A172 (cell line): ENCODE measurements around the gene PRKCD. TPM values are rescaled to one million over a fixed set of nuclear protein-coding genes. Genes with fewer than 3 reads are reported as not detected.

Experiments
- DNase-seq: peaks from one replicate; pipeline ENCODE4 v3.0.0-alpha.2; 2015; ENCODE audit warnings: low spot score
- total RNA-seq: library from RNA; depleted of rRNA; stranded (reverse); fragments of >200 nt; shearing (Covaris generic); gene quantifications from 2 replicates; pipeline ENCODE4 v1.2.3, GENCODE V29; 2014

PRKCD gene
- total RNA-seq, 1 experiment from 2014 or later = 3.4 TPM

GRCh38 chr3:53170325-53171063, 9.5 kb downstream of the PRKCD start:
- no peak for DNase-seq

DNA sequence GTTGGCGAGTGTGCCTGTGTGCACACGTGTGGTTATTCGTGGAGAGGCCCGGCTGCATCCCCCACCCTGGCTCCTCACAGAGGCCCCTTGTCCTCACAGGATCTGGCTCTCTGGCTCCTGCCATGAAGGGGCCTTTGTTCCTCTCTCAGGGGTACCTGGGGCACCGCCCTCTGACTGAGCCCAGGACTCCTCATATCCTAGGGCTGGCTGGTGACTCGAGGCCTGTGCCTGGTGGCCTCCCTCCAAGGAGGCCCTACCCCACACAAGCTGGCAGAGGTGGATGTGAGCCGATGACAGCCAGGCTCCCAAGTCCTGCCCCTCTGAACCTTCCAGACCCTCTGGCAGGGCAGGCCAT, 10.0 kb downstream of the PRKCD start:
- DNase-seq = no peak

GRCh38 chr3:53171827-53172505, 11.0 kb downstream of the PRKCD start:
- no peak for DNase-seq

DNA sequence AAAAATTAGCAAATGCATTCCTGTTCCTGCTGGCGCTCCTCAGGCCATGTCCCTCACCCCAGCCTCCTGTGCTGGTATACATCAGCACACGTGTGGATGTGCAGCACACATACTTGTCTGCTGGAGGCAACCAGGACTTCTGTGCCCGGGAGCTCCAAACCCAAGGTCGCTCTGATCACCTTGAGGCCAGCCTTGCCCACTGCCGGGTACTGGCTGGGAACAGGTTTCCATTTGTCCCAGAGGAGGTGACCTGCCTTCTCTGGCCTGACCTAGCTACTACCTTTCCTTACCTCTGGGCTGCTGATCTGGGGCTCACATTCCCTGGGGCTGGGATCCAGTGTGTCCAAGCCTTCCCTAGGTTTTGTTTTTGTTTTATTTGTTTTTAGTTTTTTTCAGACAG, 12.1 kb downstream of the PRKCD start:
- no peak for DNase-seq

DNA sequence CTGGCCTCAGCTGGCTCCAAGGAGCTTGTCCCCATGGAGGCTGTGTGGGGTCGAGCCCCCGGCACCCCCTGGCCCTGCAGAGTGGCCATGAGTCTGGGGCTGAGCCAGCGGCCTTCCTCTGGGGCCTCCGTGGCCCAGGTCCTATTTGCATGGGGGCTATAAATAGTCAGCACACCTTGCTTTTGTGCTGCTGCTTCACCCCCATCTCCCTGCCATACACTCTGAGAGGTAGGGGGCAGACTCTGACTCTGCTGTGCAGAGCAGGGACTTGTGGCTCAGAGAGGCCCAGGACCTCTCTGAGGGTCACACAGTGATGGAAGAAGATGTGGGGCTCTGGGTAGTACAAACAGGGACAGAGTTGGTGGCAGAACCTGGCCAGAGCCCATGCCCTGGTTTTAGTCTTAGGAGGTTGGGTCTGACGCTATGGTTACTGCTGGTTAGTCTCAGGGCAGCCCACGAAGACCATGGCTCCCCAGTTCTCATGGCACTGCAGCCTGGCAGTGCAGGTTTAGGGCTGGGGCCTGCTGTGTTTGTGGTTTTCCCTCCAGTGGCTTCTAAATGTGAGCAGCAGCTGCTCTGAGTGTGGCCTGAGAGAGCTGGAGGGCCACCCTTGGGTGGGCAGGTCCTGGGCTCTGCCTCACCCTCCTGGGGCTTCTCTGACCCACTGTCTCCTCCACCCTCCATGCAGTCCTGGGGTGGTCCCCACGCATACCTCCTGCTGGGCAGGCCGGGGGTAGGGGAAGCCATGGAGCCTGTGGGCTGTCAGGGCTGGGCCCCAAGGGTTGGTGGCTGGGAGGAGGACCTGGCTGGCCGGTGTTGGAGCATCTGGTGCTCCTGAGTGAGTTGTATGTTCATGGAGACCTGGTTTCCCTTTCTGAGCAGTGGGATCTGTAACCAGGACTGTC, 13.6 kb downstream of the PRKCD start:
- DNase-seq = no peak

- no peak for DNase-seq
Observed at GRCh38 chr3:53175613-53176540, 14.9 kb downstream of the PRKCD start.

DNA sequence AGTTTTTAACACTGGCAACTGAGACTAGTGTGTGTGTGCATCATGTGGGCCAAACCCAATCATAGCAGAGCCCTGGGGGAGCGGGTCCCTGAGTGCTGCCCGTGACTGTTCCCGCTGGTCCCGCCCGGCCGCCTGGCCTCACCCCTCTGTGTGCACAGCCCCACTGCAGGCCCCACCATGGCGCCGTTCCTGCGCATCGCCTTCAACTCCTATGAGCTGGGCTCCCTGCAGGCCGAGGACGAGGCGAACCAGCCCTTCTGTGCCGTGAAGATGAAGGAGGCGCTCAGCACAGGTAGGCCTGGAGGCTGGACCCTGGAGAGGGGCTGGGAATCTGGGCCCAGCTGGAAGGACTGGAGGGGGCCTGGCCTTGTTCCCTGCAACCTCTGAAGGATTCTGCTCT, 17.2 kb downstream of the PRKCD start:
- DNase-seq = no peak

- no peak for DNase-seq
Observed at GRCh38 chr3:53179580-53179979, 18.6 kb downstream of the PRKCD start.

- DNase-seq = no peak
Observed at GRCh38 chr3:53180305-53181023, 19.5 kb downstream of the PRKCD start.

GRCh38 chr3:53181024-53181371, 20.0 kb downstream of the PRKCD start:
- no peak for DNase-seq

GRCh38 chr3:53181528-53181927, 20.5 kb downstream of the PRKCD start:
- DNase-seq = no peak

DNA sequence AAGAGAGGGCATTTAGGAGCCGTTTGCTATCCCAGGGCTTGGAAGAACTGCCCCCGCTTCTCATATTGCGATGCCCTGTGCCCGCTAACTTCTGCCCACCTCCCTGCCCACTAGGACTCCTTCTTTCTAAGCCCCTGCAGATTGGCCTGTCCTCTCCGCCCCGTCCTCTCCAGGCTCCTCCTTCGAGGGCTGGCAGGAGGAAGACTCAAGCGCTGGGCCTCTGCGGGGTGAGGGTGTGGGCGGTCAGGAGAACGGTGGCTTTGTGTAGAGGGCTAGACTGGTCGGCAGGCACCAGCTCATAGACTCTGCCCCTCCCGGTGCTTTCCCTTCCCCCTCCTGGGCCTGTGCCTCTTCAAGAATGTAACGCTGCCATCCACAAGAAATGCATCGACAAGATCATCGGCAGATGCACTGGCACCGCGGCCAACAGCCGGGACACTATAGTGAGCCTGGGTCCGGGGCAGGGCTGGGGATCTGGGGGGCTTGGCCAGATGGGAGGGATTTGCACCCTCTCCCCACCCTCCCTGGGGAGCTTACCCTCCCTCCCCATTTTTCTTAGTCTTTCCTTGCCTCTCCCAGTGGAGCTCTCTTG, 21.9 kb downstream of the PRKCD start:
- DNase-seq = no peak

DNA sequence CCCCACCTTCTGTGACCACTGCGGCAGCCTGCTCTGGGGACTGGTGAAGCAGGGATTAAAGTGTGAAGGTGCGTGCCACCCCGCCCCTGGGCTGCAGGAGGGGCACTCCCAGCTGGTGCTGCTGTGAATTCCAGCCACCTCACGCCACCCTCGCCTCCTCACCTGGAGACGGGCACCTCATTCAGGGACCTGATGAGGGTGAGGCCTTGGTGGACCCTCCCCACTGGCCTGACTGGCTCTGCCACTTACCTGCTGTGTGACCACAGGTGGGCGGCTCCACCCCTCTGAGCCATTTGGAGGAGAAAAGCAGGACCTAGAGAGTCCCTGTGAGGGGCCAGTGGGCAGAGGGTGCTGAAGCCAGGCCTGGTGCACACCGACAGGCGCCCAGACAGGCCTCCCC, 22.5 kb downstream of the PRKCD start:
- no peak for DNase-seq

GRCh38 chr3:53184701-53185100, 23.7 kb downstream of the PRKCD start:
- no peak for DNase-seq

- no peak for DNase-seq
Observed at GRCh38 chr3:53185761-53186465, 24.9 kb downstream of the PRKCD start.

DNA sequence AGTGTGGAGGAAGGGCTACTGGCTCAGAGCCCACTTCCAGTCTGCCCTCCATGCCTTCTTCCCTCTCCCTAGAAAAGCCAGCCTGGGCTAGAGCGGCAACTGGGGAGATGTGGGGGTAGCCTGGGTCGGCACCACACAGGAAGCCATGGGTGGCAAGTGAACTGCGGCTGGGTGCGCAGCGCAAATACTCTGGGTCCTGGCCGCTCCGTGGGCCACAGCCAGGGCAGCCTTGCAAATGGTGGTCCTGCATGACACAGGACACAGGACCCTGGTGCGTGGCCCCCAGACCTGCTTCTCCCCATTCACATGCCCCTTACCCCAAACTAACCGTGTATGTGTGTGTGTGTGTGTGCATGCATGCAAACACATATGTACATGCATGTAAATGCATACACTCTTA, 25.7 kb downstream of the PRKCD start:
- no peak for DNase-seq

GRCh38 chr3:53187430-53187829, 26.4 kb downstream of the PRKCD start:
- DNase-seq = no peak

DNA sequence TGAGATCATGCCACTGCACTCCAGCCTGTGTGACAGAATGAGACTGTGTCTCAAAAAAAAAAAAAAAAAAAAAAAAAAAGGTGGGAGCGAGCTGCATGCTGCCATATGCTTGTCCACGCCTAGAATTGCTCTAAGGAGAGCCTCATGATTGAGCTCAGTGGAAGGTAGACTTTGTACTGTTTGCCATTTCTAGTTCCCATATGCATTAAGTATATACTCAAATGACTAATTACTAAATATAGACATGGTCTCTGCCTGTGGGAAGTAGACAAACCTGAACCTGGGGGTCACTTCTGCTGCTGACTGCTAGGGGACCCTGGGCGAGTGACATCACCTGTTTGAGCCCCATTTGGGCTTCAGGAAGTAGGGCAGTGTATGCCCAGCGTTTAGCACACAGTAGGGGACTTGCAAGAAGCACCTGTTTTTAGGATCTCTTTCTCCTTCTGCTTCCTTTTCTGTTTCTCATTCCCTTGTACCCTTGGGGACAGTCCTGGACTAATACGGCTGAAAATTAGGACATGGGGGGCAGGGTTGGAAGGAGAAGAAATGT, 27.2 kb downstream of the PRKCD start:
- DNase-seq = no peak

DNA sequence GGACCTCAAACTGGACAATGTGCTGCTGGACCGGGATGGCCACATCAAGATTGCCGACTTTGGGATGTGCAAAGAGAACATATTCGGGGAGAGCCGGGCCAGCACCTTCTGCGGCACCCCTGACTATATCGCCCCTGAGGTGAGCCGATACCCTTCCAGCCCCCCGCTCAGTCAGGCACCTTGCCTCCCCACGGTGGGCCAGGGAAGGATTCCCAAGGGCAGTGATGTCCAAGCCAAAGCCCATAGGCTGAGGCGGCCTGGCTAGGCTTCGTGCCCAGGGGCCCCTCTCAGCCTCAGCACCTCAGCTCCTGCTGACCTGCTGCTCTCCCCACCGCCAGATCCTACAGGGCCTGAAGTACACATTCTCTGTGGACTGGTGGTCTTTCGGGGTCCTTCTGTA, 27.7 kb downstream of the PRKCD start:
- DNase-seq = no peak

DNA sequence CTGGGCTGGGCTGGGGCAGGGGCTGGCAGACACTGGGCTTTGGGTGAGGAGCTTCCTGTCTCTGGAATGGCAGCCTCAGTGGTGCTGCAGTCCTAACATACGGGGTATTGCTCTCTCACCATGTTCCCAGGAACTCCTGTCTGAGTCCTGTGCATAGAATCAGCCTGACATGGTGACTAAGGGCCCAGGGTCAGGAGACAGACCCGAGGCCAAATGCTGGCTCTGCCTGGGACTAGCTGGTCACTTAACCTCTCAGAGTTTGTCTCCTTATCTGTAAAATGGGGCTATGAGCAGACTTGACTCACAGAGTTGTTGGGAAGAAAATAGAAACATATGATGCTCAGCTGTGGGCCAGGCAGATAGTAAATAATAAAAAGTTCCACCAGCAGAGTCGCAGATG, 28.3 kb downstream of the PRKCD start:
- DNase-seq = no peak
